Activated B cell treated with CpG ODN at 0.5 μM for 24 hours (primary cell): Measurements from ENCODE around the gene MYH6. TPM values are rescaled to one million over a fixed set of nuclear protein-coding genes. Genes with fewer than 3 reads are reported as not detected.
"Not testable (repeated sequence)": the region's sequence is repeated elsewhere in the genome, so short reads cannot be mapped to it uniquely, and the experiment has no call there.

Experiments
- ATAC-seq: fragments of 200-7000 bp; cut with Tn5 transposase; one replicate; pipeline ENCODE4 v1.10.0; 2021; ENCODE audit warnings: low read depth, mild to moderate bottlenecking, moderate library complexity
- CTCF ChIA-PET: fragments of 350-600 bp; sonication (Branson Sonifier 250); formaldehyde crosslinking; loops from one replicate; lab custom pipeline; 2021; ENCODE audit warnings: antibody characterized with exemption; lab: Charles Lee
- POLR2A ChIA-PET: fragments of 350-600 bp; sonication (Branson Sonifier 250); formaldehyde crosslinking; loops from one replicate; lab custom pipeline; 2021; ENCODE audit warnings: antibody characterized with exemption; lab: Charles Lee
- DNase-seq: peaks from one replicate; pipeline ENCODE4 v3.0.0; 2022
- H3K27ac Mint-ChIP-seq: one replicate; pipeline ENCODE4 v1.8.0; 2020; ENCODE audit warnings: mixed read lengths
- H3K27me3 Mint-ChIP-seq: one replicate; pipeline ENCODE4 v1.8.0; 2021; ENCODE audit warnings: mixed read lengths
- H3K36me3 Mint-ChIP-seq: one replicate; pipeline ENCODE4 v1.8.0; 2021; ENCODE audit warnings: low read depth, mixed read lengths
- H3K4me1 Mint-ChIP-seq: one replicate; pipeline ENCODE4 v1.8.0; 2021; ENCODE audit warnings: mixed read lengths
- H3K4me3 Mint-ChIP-seq: one replicate; pipeline ENCODE4 v1.8.0; 2020; ENCODE audit warnings: mild to moderate bottlenecking, mixed read lengths
- H3K9me3 Mint-ChIP-seq: one replicate; pipeline ENCODE4 v1.8.0; 2020; ENCODE audit warnings: mixed read lengths
- intact Hi-C: fragments of 100-400 bp; cut with micrococcal nuclease; formaldehyde crosslinking; loops from one replicate; pipeline ENCODE4 v1.15.1; 2024
- total RNA-seq: library from RNA; stranded (reverse); gene quantifications from 2 replicates; pipeline ENCODE4 v1.2.3, GENCODE V29; 2022
- TF ChIP-seq, protein P1 (sequence below): fragments of 200-600 bp; IDR thresholded peaks from one replicate; pipeline ENCODE4 v1.8.0; 2022; ENCODE audit warnings: antibody characterized with exemption, mild to moderate bottlenecking

The MYH6 gene
- not detected in 2 replicates for total RNA-seq

DNA sequence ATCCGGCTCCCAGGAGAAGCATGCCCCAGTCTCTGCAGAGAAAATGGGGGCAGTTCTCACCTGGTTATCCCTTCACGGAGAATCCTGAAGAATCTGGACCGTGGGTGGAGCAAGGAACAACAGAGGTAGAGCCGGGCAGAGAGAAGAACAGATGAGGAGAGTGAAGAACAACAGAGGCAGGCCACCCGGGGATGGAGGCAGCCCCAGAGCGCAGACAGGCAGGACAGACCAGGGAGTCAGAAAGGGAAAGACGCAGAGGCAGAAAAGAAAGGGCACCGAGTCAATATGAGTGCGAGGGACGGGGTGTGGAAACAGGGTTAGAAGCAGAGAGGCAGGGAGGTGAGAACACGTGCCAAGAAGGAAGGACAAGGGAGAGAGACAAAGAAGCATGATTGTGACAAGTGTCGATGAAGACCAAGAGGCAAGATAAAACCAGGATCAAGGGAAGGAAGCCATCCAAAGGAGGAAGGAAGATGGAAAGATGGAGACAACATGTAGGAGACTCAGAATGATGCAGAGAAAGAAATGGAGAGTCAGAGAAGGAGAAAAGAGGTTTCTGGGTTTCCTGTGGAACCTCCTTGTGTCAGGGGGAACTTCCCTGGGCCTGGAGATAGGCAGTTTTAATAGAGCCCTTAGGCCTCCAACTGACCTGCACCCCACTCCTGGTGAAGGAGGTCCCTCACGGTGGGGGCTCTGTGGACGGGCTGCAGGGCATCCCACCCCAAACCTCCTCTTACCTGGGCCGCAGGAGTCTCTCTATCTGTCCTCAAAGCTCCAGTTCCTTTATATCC is at the start of gene MYH6:
Gene MYH6, minus strand, starts transcription at position 758 of the 791 bp plus-strand sequence. CDS start 1,050 bp downstream, outside the sequence.
- TF ChIP-seq, protein P1, sequence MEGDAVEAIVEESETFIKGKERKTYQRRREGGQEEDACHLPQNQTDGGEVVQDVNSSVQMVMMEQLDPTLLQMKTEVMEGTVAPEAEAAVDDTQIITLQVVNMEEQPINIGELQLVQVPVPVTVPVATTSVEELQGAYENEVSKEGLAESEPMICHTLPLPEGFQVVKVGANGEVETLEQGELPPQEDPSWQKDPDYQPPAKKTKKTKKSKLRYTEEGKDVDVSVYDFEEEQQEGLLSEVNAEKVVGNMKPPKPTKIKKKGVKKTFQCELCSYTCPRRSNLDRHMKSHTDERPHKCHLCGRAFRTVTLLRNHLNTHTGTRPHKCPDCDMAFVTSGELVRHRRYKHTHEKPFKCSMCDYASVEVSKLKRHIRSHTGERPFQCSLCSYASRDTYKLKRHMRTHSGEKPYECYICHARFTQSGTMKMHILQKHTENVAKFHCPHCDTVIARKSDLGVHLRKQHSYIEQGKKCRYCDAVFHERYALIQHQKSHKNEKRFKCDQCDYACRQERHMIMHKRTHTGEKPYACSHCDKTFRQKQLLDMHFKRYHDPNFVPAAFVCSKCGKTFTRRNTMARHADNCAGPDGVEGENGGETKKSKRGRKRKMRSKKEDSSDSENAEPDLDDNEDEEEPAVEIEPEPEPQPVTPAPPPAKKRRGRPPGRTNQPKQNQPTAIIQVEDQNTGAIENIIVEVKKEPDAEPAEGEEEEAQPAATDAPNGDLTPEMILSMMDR: no peak
- H3K9me3 Mint-ChIP-seq: no peaks in the 10 kb centered on the region
- POLR2A ChIA-PET: no interaction called here
- ATAC-seq (no peak), DNase-seq (no peak)
- H3K4me1 Mint-ChIP-seq: peaks cover 16% of the 10 kb centered on the region
- intact Hi-C loops: no loop called here
- CTCF ChIA-PET: no interaction called here
- no peak within 1 kb of the TSS for H3K27ac Mint-ChIP-seq
- no peak within 1 kb of the TSS for H3K4me3 Mint-ChIP-seq
- no peaks in the 10 kb centered on the region for H3K36me3 Mint-ChIP-seq
- H3K27me3 Mint-ChIP-seq: peaks cover 56% of the 10 kb centered on the region

DNA sequence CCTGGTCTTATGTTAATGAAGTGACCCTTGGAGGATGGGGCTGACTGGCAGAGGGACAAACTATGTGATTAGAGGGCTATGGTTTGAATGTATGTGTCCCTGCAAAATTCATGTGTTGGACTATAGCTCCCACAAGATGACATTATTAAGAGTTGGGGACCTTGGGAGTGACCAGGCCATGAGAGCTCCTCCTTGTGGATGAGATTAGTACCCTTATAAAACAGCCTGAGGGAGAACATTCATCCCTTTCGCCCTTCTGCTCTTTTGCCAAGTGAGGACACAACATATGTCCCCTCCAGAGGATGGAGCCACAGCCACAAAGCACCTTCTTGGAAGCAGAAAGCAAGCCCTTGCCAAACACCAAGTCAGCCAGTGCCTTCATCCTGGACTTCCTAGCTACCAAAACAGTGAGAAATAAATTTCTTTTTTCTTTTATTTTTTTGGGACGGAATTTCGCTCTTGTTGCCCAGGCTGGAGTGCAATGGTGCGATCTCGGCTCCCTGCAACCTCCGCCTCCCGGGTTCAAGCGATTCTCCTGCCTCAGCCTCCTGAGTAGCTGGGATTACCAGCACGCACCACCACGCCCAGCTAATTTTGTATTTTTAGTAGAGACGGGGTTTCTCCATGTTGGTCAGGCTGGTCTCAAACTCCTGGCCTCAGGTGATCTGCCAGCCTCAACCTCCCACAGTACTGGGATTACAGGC is 49.0 kb upstream of the MYH6 start:
- POLR2A ChIA-PET, H3K4me3 Mint-ChIP-seq, H3K9me3 Mint-ChIP-seq, DNase-seq, H3K36me3 Mint-ChIP-seq, ATAC-seq, H3K27ac Mint-ChIP-seq, intact Hi-C loops, CTCF ChIA-PET, H3K4me1 Mint-ChIP-seq: not testable (repeated sequence)
- H3K27me3 Mint-ChIP-seq: peaks cover 41% of the 10 kb centered on the region

DNA sequence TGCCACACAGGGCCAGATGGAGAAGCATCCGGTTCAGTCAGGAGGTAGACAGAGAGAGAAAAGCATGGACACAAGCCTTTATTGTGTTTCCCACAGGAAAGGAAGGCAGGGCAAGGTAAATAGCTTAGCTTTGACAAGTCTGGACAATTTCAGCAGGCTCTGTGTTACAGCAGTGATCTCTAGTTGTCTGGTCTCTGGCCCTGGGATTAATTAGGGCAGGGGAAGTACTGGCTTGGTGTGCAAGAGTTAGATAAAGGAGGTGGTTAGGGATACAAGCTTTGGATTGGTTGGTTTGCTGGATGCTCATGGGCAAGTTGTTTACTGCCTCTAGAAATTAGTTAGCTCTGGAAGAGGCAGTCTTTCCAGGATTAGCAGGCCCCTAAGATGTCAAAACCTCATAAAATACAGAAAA is 46.4 kb upstream of the MYH6 start:
- Mint-ChIP-seq H3K27me3 (peaks cover 43% of the 10 kb centered on the region), H3K4me3 (no peak overlapping the region), H3K9me3 (no peaks in the 10 kb centered on the region), H3K4me1 (no peaks in the 10 kb centered on the region), H3K36me3 (no peaks in the 10 kb centered on the region), H3K27ac (no peak overlapping the region)
- TF ChIP-seq, protein P1: no peak
- no peak for DNase-seq
- POLR2A ChIA-PET: no interaction called here
- intact Hi-C loops: no loop called here
- no peak for ATAC-seq
- CTCF ChIA-PET: no interaction called here

DNA sequence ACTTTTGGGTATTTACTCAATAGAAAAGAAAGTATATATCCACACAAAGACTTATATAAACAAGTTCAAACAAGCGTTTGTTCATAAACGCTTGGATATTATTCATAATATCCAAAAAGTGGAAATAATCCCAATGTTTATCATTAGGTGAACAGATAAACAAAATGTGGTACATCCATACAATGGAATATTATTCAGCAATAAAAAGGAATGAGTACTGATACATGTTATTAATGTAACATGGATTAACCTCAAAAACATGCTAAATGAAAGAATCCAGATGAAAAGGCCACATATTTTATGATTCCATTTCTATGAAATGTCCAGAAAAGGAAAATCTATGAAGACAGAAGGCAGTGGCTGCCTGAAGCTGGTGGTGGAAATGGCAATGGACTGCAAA is 44.2 kb upstream of the MYH6 start:
- TF ChIP-seq, protein P1: no peak
- H3K4me3 Mint-ChIP-seq: no peak overlapping the region
- ATAC-seq (no peak), DNase-seq (no peak)
- H3K4me1 Mint-ChIP-seq: no peaks in the 10 kb centered on the region
- ChIA-PET POLR2A (no interaction called here), CTCF (no interaction called here)
- no peaks in the 10 kb centered on the region for H3K36me3 Mint-ChIP-seq
- H3K27ac Mint-ChIP-seq: no peak overlapping the region
- intact Hi-C loops: no loop called here
- H3K9me3 Mint-ChIP-seq: no peaks in the 10 kb centered on the region
- peaks cover 37% of the 10 kb centered on the region for H3K27me3 Mint-ChIP-seq

DNA sequence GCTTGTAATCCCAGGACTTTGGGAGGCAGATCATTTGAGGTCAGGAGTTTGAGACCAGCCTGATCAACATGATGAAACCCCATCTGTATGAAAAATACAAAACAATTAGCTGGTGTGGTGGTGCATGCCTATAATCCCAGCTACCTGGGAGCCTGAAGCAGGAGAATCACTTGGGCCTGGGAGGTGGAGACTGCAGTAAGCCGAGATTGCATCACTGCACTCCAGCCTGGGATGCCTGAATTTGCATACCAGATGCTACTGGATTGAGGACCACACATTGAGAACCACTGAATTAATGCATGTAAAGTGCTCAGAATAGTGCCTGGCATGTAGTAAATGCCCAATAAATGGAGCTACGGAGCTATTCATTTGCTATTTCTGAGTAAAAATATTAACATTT is 42.3 kb upstream of the MYH6 start:
- no peak for DNase-seq
- intact Hi-C loops: no loop called here
- H3K4me1 Mint-ChIP-seq: no peaks in the 10 kb centered on the region
- no peak overlapping the region for H3K27ac Mint-ChIP-seq
- H3K9me3 Mint-ChIP-seq: no peaks in the 10 kb centered on the region
- ChIA-PET POLR2A (no interaction called here), CTCF (no interaction called here)
- no peak overlapping the region for H3K4me3 Mint-ChIP-seq
- H3K36me3 Mint-ChIP-seq: no peaks in the 10 kb centered on the region
- H3K27me3 Mint-ChIP-seq: peaks cover 30% of the 10 kb centered on the region
- TF ChIP-seq, protein P1: no peak
- no peak for ATAC-seq
